ENCODE results near the gene TAOK1.

The TAOK1 gene

GRCh38 chr17:29595943-29596774 is 206.0 kb downstream of the TAOK1 start:
- no peak for DNase-seq (ENCODE audit: low read depth in 2 of 2)

- DNase-seq (ENCODE audit: low read depth in 2 of 2), result no peak
Observed at GRCh38 chr17:29596811-29597210, 206.6 kb downstream of the TAOK1 start.

GRCh38 chr17:29597361-29598172 is 207.4 kb downstream of the TAOK1 start:
- DNase-seq (ENCODE audit: low read depth in 2 of 2), result no peak
